Measurements from ENCODE around the gene PPIP5K2. TPM values are rescaled to one million over a fixed set of nuclear protein-coding genes. Genes with fewer than 3 reads are reported as not detected.
A peak's percentile ranks its signal among the peaks of the same experiment; 100 is the strongest.

Gene PPIP5K2
- total RNA-seq, 1 donor from 2014 or later, result 67.7 TPM

- Mint-ChIP-seq H3K27ac (ENCODE audit: unreplicated experiment) (no peak overlapping the region), H3K27me3 (ENCODE audit: low read depth, unreplicated experiment) (no peaks in the 10 kb centered on the region), H3K4me1 (ENCODE audit: low read depth, unreplicated experiment) (peaks cover 10% of the 10 kb centered on the region), H3K4me3 (ENCODE audit: unreplicated experiment) (no peak overlapping the region), H3K36me3 (ENCODE audit: low read depth, unreplicated experiment) (no peaks in the 10 kb centered on the region), H3K9me3 (ENCODE audit: unreplicated experiment) (peaks cover 6% of the 10 kb centered on the region)
- peak; percentile 21 for DNase-seq (ENCODE audit: low read depth)
- no peak for FAIRE-seq
- no peak overlapping the region for H3K27ac ChIP-seq (ENCODE audit: low read depth, low read length)
- H3K9me3 ChIP-seq (ENCODE audit: insufficient read depth, low read depth, low read length), result no peaks in the 10 kb centered on the region
- H4K20me1 ChIP-seq (ENCODE audit: insufficient read depth, low read length), result no peaks in the 10 kb centered on the region
- peaks cover 6% of the 10 kb centered on the region for H3K4me1 ChIP-seq (ENCODE audit: insufficient read depth, low read length)
- peak; percentile 77 for TF ChIP-seq CTCF (IDR thresholded peaks at IDR 0.05; ENCODE audit: insufficient read depth, low read depth, low read length)
- no peak for TF ChIP-seq EZH2 (IDR thresholded peaks at IDR 0.05; ENCODE audit: insufficient read depth, low read length)
- no peaks in the 10 kb centered on the region for H3K36me3 ChIP-seq (ENCODE audit: insufficient read depth, low read length)
- H3K4me2 ChIP-seq (ENCODE audit: low read length), result no peak overlapping the region
- H3K4me3 ChIP-seq (ENCODE audit: insufficient read depth, low read depth, low read length), result no peak overlapping the region
- H2AFZ ChIP-seq (ENCODE audit: low read depth, low read length), result no peak overlapping the region
- H3K27me3 ChIP-seq (ENCODE audit: insufficient read depth, low read length), result no peaks in the 10 kb centered on the region
- H3K79me2 ChIP-seq (ENCODE audit: insufficient read depth, low read length), result no peaks in the 10 kb centered on the region
- no peak overlapping the region for H3K9ac ChIP-seq (ENCODE audit: low read length)
Measured at GRCh38 chr5:103232393-103232999, 112.4 kb downstream of the PPIP5K2 start.

GRCh38 chr5:103234239-103234975 lies 114.3 kb downstream of the PPIP5K2 start:
- no peak overlapping the region for H3K27ac Mint-ChIP-seq (ENCODE audit: unreplicated experiment)
- peaks cover 10% of the 10 kb centered on the region for H3K4me1 Mint-ChIP-seq (ENCODE audit: low read depth, unreplicated experiment)
- no peaks in the 10 kb centered on the region for H3K27me3 Mint-ChIP-seq (ENCODE audit: low read depth, unreplicated experiment)
- Histone ChIP-seq H3K27ac (ENCODE audit: low read depth, low read length) (no peak overlapping the region), H2AFZ (ENCODE audit: low read depth, low read length) (no peak overlapping the region), H3K27me3 (ENCODE audit: insufficient read depth, low read length) (no peaks in the 10 kb centered on the region), H3K9me3 (ENCODE audit: insufficient read depth, low read depth, low read length) (no peaks in the 10 kb centered on the region), H4K20me1 (ENCODE audit: insufficient read depth, low read length) (no peaks in the 10 kb centered on the region), H3K4me3 (ENCODE audit: insufficient read depth, low read depth, low read length) (no peak overlapping the region), H3K9ac (ENCODE audit: low read length) (no peak overlapping the region), H3K79me2 (ENCODE audit: insufficient read depth, low read length) (no peaks in the 10 kb centered on the region), H3K4me2 (ENCODE audit: low read length) (peak overlapping the region; percentile 17), H3K36me3 (ENCODE audit: insufficient read depth, low read length) (no peaks in the 10 kb centered on the region), H3K4me1 (ENCODE audit: insufficient read depth, low read length) (peaks cover 6% of the 10 kb centered on the region)
- H3K4me3 Mint-ChIP-seq (ENCODE audit: unreplicated experiment), result no peak overlapping the region
- TF ChIP-seq EZH2 (IDR thresholded peaks at IDR 0.05; ENCODE audit: insufficient read depth, low read length) (no peak), CTCF (IDR thresholded peaks at IDR 0.05; ENCODE audit: insufficient read depth, low read depth, low read length) (no peak)
- H3K36me3 Mint-ChIP-seq (ENCODE audit: low read depth, unreplicated experiment), result no peaks in the 10 kb centered on the region
- peak; percentile 40 for DNase-seq (ENCODE audit: low read depth)
- FAIRE-seq, result peak; percentile 76
- peaks cover 2% of the 10 kb centered on the region for H3K9me3 Mint-ChIP-seq (ENCODE audit: unreplicated experiment)

- Histone ChIP-seq H2AFZ (ENCODE audit: low read depth, low read length) (no peak overlapping the region), H3K4me1 (ENCODE audit: insufficient read depth, low read length) (peaks cover 6% of the 10 kb centered on the region), H4K20me1 (ENCODE audit: insufficient read depth, low read length) (no peaks in the 10 kb centered on the region), H3K27me3 (ENCODE audit: insufficient read depth, low read length) (no peaks in the 10 kb centered on the region), H3K79me2 (ENCODE audit: insufficient read depth, low read length) (no peaks in the 10 kb centered on the region), H3K4me2 (ENCODE audit: low read length) (no peak overlapping the region), H3K36me3 (ENCODE audit: insufficient read depth, low read length) (no peaks in the 10 kb centered on the region), H3K4me3 (ENCODE audit: insufficient read depth, low read depth, low read length) (no peak overlapping the region), H3K9me3 (ENCODE audit: insufficient read depth, low read depth, low read length) (no peaks in the 10 kb centered on the region), H3K9ac (ENCODE audit: low read length) (no peak overlapping the region), H3K27ac (ENCODE audit: low read depth, low read length) (no peak overlapping the region)
- Mint-ChIP-seq H3K36me3 (ENCODE audit: low read depth, unreplicated experiment) (no peaks in the 10 kb centered on the region), H3K27ac (ENCODE audit: unreplicated experiment) (no peak overlapping the region), H3K27me3 (ENCODE audit: low read depth, unreplicated experiment) (no peaks in the 10 kb centered on the region), H3K9me3 (ENCODE audit: unreplicated experiment) (peaks cover under 1% of the 10 kb centered on the region), H3K4me1 (ENCODE audit: low read depth, unreplicated experiment) (peaks cover 10% of the 10 kb centered on the region), H3K4me3 (ENCODE audit: unreplicated experiment) (no peak overlapping the region)
- TF ChIP-seq CTCF (IDR thresholded peaks at IDR 0.05; ENCODE audit: insufficient read depth, low read depth, low read length) (no peak), EZH2 (IDR thresholded peaks at IDR 0.05; ENCODE audit: insufficient read depth, low read length) (no peak)
- DNase-seq (ENCODE audit: low read depth) (no peak), FAIRE-seq (no peak)
Measured at GRCh38 chr5:103235891-103236290, 115.8 kb downstream of the PPIP5K2 start.

Data from astrocyte (in vitro differentiated cells and primary cell).